IgD-negative memory B cell (primary cell): ENCODE results near the gene POU2F3. TPM values are rescaled to one million over a fixed set of nuclear protein-coding genes. Genes with fewer than 3 reads are reported as not detected.

Source experiments
- H3K27ac Mint-ChIP-seq, 3 donors: one replicate each; pipeline ENCODE4 v1.8.0; 2020 to 2022; ENCODE audit warnings: mild to moderate bottlenecking in 3 of 3, mixed read lengths in 3 of 3, moderate library complexity in 1 of 3
- H3K27me3 Mint-ChIP-seq: one replicate; pipeline ENCODE4 v1.8.0; 2021; ENCODE audit warnings: mixed read lengths
- H3K36me3 Mint-ChIP-seq: one replicate; pipeline ENCODE4 v1.8.0; 2020; ENCODE audit warnings: mild to moderate bottlenecking, mixed read lengths
- H3K4me1 Mint-ChIP-seq, 3 donors: one replicate each; pipeline ENCODE4 v1.8.0; 2020 to 2022; ENCODE audit warnings: mixed read lengths in 3 of 3, mild to moderate bottlenecking in 1 of 3
- H3K4me3 Mint-ChIP-seq, 4 donors: one replicate each; pipeline ENCODE4 v1.8.0; 2020 to 2022; ENCODE audit warnings: mild to moderate bottlenecking in 4 of 4, mixed read lengths in 4 of 4, moderate library complexity in 3 of 4
- H3K9me3 Mint-ChIP-seq, 3 donors: one replicate each; pipeline ENCODE4 v1.8.0; 2020 to 2021; ENCODE audit warnings: mixed read lengths in 3 of 3, mild to moderate bottlenecking in 1 of 3
- polyA plus RNA-seq: library from polyadenylated mRNA; unstranded; fragments of 300-500 nt; fragmentation: Illumina TruSeq; gene quantifications from one replicate; pipeline ENCODE4 v1.2.3, GENCODE V29; 2021

The POU2F3 gene
- polyA plus RNA-seq, 1 donor from 2014 or later, result not detected

DNA sequence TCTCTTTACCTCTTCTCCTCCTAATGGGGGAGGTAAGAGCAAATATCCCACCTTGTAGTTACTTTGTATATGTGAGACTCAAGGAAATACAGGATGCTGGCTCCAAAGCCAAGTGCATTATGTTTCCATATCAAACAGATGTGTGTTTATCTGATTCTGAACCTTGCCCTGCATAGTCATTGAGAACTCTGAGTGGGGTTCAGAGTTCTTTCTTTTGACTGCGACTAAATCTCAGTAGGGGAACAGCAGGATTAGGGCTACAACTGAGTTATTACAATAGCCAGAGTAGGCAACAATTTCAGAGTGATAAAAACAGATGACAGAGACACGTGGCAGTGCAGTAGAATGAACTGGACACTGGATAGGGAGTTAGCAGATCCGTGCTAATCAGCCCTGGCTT is 51.0 kb downstream of the POU2F3 start:
- no peak overlapping the region for H3K4me3 Mint-ChIP-seq
- no peaks in the 10 kb centered on the region for H3K9me3 Mint-ChIP-seq
- H3K27me3 Mint-ChIP-seq, result peaks cover 12% of the 10 kb centered on the region
- no peaks in the 10 kb centered on the region for H3K4me1 Mint-ChIP-seq
- H3K36me3 Mint-ChIP-seq, result no peaks in the 10 kb centered on the region
- no peak overlapping the region for H3K27ac Mint-ChIP-seq

DNA sequence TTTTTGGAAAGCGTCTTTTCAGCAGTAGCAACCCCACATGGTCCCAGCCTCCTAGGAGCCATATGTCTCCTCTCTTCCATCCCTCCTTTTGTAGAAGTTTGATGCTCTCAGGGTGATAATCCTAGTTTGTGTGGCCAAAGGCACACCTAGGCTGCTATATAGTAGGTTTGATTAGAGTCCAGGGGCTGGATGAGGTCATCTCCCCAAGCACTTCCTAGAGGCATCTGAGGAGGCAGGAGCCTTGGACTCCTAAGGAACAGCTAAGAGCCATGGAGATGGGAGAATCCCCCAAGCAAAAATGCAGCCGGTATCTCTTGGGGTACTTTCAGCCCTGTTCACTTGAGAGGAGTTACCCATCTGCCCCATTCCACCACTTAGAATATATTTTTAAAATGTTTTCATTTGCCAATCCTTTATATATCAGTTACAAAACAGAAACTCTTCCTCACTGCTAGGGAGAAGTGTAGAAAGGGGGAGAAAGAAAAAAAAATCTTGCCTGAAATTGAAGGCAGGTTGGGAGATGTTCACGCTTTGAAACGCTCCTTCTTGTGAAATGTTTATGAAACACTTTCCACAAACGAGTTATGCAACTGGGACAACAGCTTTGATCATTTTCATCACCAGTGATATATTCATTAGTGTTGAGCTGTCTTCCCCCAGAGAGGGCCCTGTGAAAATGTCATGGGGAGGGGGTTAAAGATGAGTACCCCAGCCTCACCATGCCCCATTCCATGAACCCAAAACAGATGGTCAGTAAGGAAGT is 53.3 kb downstream of the POU2F3 start:
- no peak overlapping the region for H3K27ac Mint-ChIP-seq
- no peaks in the 10 kb centered on the region for H3K4me1 Mint-ChIP-seq
- H3K4me3 Mint-ChIP-seq, result no peak overlapping the region
- H3K27me3 Mint-ChIP-seq, result peaks cover 19% of the 10 kb centered on the region
- H3K36me3 Mint-ChIP-seq, result no peaks in the 10 kb centered on the region
- H3K9me3 Mint-ChIP-seq, result peaks cover 0 to 4% (median 1%) of the 10 kb centered on the region in 3 donors

DNA sequence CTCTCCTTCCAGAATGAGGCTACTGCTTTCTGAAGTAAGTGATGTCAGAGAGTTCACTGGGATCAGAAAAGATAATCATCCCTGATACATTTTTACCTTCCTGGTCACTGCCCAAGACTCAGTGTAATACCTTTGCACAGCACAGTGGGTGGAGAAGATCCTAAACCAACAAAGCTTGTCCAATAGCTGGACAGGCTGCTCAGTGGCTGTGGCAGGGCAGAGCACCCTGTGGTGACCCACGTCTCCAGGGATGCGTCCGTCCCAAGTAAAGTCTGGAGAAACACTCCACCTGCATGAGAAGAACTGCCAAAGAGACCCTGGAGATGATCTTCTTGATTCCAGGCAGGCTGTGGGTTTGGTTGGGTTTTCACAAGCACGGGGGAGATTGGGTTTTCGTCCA is 54.2 kb downstream of the POU2F3 start:
- Mint-ChIP-seq H3K27ac (no peak overlapping the region), H3K36me3 (no peaks in the 10 kb centered on the region), H3K4me3 (no peak overlapping the region), H3K9me3 (peaks cover 0 to 4% (median 1%) of the 10 kb centered on the region in 3 donors), H3K27me3 (peaks cover 20% of the 10 kb centered on the region), H3K4me1 (no peaks in the 10 kb centered on the region)

DNA sequence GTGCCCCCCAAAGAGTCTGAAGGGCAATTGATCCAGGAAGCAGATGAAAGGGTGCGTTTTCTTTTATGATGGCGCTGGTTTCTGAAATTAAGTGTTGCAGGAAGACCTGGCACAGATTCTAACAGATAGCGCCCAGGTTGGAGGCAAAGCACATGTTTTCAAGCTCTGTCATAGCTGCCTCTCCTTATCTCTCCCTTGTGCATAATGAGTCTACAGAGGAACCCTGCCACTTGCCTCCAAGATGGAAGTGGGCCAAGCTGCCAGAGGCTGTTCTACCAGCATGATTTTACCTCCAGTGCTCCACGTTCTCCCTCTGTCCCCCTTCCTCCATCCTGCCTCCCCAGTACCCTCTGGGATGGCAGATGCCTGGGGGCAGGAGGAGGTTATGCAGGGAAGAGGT is 55.2 kb downstream of the POU2F3 start:
- Mint-ChIP-seq H3K36me3 (no peaks in the 10 kb centered on the region), H3K4me3 (no peak overlapping the region), H3K27me3 (peaks cover 25% of the 10 kb centered on the region), H3K9me3 (peaks cover 0 to 4% (median 1%) of the 10 kb centered on the region in 3 donors), H3K27ac (no peak overlapping the region), H3K4me1 (no peaks in the 10 kb centered on the region)

DNA sequence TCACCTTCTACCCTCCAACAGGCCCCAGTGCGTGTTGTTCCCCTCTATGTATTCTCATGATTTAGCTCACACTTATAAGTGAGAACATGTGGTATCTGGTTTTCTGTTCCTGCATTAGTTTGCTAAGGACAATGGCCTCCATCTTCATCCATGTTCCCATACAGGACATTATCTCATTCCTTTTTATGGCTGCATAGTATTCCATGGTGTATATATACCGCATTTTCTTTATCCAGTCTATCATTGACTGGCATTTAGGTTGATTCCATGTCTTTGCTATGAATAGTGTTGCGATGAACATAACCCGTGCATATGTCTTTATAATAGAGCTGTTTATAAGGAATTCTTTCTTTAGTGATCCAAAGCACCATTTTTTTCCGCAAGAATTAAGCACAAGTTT is 56.6 kb downstream of the POU2F3 start:
- peaks cover 19% of the 10 kb centered on the region for H3K27me3 Mint-ChIP-seq
- no peaks in the 10 kb centered on the region for H3K36me3 Mint-ChIP-seq
- H3K9me3 Mint-ChIP-seq, result peaks cover 0 to 4% (median 1%) of the 10 kb centered on the region in 3 donors

DNA sequence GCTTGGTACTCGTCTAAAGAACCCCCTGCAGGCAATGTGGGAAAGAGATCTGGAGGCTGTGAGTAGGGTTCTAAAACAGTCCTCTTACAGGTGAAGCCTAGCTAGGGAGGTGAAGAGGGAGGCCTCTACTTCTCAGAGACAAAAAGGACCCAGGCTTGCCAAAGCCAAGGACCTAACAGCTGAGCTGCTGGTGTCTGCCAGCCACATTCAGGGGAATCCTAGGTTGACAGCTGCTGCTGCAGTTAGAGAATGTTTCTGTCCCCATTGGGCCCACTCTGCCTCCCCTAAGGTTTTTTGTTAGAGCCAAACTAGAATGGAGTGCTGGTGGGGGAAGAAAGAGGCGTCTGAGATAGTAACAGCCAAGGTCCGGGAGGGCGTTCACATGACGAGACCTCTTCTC is 58.5 kb downstream of the POU2F3 start:
- Mint-ChIP-seq H3K4me1 (peaks cover 0 to 3% (median 2%) of the 10 kb centered on the region in 3 donors), H3K36me3 (no peaks in the 10 kb centered on the region), H3K27me3 (peaks cover 22% of the 10 kb centered on the region), H3K4me3 (no peak overlapping the region), H3K27ac (no peak overlapping the region), H3K9me3 (peaks cover 0 to 4% (median 1%) of the 10 kb centered on the region in 3 donors)

More for the DNA sequence above, 56.6 kb downstream of the POU2F3 start:
- H3K4me3 Mint-ChIP-seq, result no peak overlapping the region
- no peak overlapping the region for H3K27ac Mint-ChIP-seq
- H3K4me1 Mint-ChIP-seq, result no peaks in the 10 kb centered on the region

DNA sequence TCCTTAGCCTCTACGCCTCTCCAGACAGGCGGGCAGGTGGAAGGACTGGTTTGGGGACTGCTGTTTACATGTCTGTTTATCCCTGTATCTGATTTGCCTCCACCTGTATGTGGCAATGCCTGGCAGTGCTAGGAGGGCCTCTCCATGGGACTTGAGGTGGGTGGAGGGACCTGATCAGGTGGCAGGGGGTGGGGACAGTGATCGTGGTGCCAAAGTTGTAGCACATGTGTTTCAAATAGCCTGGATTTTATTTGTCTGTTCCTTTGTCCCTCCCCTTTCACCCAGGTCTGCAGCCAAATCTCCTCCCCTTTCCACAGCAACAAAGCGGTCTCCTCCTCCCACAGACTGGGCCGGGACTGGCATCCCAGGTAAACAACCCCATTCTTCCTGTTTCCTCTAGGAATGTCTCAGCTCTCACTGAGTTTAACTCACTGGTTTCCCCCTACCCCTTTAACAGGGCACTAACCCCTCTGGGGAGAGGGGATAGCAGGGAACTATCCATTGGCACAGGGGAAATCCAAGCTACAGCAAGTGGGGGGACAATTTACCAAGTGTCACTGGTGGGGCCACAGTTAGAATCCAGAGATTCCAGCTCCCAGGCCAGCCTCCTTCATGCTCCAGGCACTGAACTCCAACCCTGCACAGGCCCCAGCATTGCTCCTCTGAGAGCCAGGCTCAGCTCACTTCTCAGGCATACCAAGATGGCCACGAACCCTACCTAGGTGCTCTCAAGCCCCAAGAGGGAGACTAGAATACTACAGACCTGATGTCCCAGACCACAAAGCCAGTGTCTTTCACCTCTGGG is 62.3 kb downstream of the POU2F3 start:
- no peak overlapping the region for H3K4me3 Mint-ChIP-seq
- peaks cover 0 to 5% (median 2%) of the 10 kb centered on the region in 3 donors for H3K4me1 Mint-ChIP-seq
- H3K27me3 Mint-ChIP-seq, result peaks cover 12% of the 10 kb centered on the region
- no peaks in the 10 kb centered on the region for H3K36me3 Mint-ChIP-seq
- H3K9me3 Mint-ChIP-seq, result no peaks in the 10 kb centered on the region
- no peak overlapping the region for H3K27ac Mint-ChIP-seq

DNA sequence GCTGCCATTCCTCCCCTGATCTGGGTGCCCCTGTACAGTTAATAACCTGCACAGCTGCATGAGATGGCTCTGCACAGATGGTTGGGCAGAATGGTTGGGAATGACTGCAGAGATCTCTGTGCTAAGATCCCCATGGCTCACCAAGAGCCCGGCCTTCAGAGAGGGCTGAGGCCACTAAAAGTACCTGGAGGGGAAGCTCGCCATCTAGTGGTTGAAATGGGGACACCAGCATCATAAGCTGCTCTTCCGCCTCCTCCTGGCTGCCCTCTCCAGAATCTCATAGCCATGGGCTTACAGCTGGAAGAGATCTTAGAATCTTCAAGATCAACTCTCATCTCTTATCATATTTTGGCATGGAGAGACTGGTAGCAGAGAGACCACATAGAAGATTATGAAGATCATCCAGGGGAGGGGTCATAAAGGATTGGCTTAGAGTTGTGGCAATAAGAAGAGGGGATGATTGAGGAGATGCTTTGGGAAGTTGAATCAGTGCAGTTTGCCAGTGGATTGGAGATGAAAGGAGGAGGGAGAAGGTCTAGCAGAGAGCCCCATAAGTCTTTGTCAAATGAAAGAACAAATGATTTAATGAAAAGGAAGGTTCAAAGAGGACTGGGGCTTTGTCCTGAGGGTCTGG is 63.2 kb downstream of the POU2F3 start:
- no peak overlapping the region for H3K27ac Mint-ChIP-seq
- no peak overlapping the region for H3K4me3 Mint-ChIP-seq
- H3K4me1 Mint-ChIP-seq, result peaks cover 0 to 5% (median 2%) of the 10 kb centered on the region in 3 donors
- H3K27me3 Mint-ChIP-seq, result peaks cover 10% of the 10 kb centered on the region
- H3K36me3 Mint-ChIP-seq, result no peaks in the 10 kb centered on the region
- no peaks in the 10 kb centered on the region for H3K9me3 Mint-ChIP-seq

DNA sequence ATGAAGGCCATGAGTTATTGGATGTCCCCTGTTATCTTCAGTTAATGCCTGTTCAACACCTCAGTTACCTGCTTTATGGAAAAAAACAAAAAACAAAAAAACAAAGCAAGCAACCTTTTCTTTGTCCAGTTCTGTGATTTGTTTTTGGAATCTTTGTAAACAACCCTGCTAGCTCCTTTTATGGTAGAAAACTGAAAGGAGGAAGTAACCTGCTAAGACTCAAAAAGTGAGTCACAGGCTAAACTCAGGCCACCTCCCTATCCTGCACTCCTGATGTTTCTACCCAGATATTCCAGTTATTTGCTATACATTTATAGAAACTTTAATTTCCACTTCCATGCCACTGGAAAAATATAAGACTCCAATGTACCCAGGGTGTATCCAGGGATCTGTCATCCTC is 64.6 kb downstream of the POU2F3 start:
- no peaks in the 10 kb centered on the region for H3K9me3 Mint-ChIP-seq
- H3K4me3 Mint-ChIP-seq, result no peak overlapping the region
- peaks cover 10% of the 10 kb centered on the region for H3K27me3 Mint-ChIP-seq
- H3K27ac Mint-ChIP-seq, result no peak overlapping the region
- peaks cover 0 to 5% (median 2%) of the 10 kb centered on the region in 3 donors for H3K4me1 Mint-ChIP-seq
- H3K36me3 Mint-ChIP-seq, result no peaks in the 10 kb centered on the region

DNA sequence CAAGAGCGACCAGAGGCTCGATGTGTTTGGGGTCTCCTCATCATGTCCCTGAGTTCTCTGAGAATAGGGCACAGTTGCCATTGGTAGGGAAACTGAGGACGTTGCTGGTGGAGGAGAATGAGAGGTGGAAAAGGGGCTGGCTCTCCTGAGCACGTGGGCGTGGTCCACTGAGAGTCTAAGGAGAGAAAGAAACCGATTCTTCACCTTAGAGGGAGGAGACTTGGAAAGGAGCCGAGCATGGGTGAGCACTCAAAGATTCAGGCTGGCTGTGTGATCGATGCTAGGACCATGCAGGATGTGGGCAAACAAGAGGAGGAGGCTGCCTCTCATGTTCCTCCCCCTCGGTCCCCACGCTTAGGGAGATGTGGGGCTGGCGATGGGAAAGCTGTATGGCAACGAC is 65.3 kb downstream of the POU2F3 start:
- Mint-ChIP-seq H3K27me3 (peaks cover 6% of the 10 kb centered on the region), H3K9me3 (no peaks in the 10 kb centered on the region), H3K4me1 (peaks cover 0 to 5% (median 2%) of the 10 kb centered on the region in 3 donors), H3K27ac (no peak overlapping the region), H3K36me3 (no peaks in the 10 kb centered on the region), H3K4me3 (peak overlapping the region in 1 of 4 donors; percentile 72)

DNA sequence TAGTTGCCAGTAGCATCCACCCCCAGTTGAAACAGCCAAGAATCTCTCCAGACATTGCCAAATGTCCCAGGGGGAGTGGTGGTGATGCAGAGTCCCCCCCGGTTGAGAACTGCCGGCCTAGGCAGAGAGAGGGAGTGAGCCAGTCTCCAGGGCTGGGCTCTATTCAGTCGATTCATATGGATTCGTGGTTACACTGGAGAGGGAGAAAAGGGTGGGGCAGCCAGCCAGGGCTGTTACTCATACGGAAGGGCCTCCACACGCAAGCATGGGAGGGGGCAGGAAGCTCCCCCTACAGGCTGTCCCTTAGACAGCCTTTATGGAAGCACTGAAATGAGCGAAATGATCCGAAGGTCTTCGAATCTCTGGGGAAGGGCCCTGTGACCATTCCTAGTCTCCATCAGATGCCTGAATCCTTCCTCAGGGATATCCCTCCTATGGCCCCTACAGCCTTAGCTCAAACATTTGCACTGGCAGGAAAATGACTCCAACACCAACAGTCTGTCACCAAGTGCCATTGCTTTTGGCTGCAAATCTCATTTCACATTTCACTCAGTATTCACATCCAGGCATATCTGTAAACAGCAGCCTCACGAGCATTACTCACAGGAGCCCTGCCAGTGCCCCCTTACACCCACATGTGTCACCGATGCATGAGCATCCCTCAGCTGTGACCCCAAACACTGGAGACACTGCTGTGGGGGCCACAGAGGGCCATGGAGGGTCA is 66.7 kb downstream of the POU2F3 start:
- Mint-ChIP-seq H3K36me3 (no peaks in the 10 kb centered on the region), H3K27ac (peak overlapping the region in 1 of 3 donors; percentile 78), H3K4me3 (no peak overlapping the region), H3K9me3 (no peaks in the 10 kb centered on the region), H3K4me1 (peaks cover 0 to 5% (median 2%) of the 10 kb centered on the region in 3 donors), H3K27me3 (peaks cover 6% of the 10 kb centered on the region)

DNA sequence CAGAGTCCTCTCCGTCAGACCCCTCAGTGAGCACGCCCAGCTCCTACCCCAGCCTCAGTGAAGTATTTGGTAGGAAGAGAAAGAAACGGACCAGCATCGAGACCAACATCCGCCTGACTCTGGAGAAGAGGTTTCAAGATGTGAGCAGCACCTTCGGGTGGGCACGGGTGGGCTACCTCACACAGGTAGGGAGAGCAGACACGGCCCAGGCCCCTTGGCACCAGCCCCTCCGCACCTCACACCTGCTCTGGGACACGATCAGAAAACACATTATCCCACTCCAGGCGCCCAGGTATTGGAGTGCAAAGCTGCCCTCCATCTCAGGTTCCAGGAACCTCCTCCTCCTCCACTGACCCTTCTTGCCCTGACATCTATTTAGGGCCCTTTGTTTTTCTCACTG is 67.5 kb downstream of the POU2F3 start:
- Mint-ChIP-seq H3K36me3 (no peaks in the 10 kb centered on the region), H3K9me3 (no peaks in the 10 kb centered on the region), H3K4me3 (no peak overlapping the region), H3K27ac (peak overlapping the region in 1 of 3 donors; percentile 78), H3K4me1 (peaks cover 0 to 5% (median 2%) of the 10 kb centered on the region in 3 donors), H3K27me3 (peaks cover 7% of the 10 kb centered on the region)

DNA sequence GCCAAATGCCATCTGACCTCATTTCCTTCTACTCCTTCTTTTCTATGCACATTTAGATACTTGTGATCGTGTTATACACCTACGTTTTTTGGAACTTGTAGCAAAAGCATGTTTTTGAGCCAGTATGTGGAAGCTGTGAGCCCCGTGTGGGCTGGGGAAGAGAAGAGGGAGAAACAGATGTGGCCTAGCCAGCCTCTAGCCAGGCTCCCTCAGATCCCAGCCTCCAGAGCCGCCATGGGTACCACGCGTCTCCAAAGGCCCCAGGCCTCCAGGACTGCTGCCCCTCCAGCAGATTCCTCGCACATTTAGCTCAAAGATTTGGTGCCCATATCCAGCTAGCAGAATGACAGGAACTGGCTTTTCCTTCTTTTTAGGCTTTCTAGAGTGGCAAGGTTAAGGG is 68.1 kb downstream of the POU2F3 start:
- Mint-ChIP-seq H3K36me3 (peaks cover 2% of the 10 kb centered on the region), H3K4me3 (no peak overlapping the region), H3K27me3 (peaks cover 9% of the 10 kb centered on the region), H3K4me1 (peaks cover 0 to 4% (median 1%) of the 10 kb centered on the region in 3 donors), H3K9me3 (no peaks in the 10 kb centered on the region), H3K27ac (no peak overlapping the region)

DNA sequence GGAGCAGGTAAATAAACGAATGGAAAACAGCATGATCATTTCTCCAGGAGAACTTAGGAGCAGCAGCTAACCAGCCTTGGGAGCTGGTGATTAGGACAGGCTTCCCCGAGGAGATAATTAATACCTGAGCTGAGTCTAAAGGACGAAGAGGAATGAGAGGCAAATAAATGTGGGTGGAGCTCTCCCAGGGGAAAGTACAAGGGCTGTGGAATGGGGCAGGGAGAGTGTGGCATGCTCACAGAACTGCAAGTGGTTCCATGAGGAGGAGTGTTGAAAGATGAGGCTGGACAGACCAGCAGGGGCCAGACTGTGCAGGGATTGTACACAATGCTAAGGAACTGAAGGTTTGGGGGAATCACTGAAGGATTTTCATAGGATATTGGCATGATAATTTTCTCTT is 70.9 kb downstream of the POU2F3 start:
- peaks cover 2% of the 10 kb centered on the region for H3K36me3 Mint-ChIP-seq
- peaks cover 0 to 2% (median 0%) of the 10 kb centered on the region in 3 donors for H3K9me3 Mint-ChIP-seq
- H3K4me3 Mint-ChIP-seq, result no peak overlapping the region
- H3K4me1 Mint-ChIP-seq, result no peaks in the 10 kb centered on the region
- H3K27ac Mint-ChIP-seq, result no peak overlapping the region
- peaks cover 8% of the 10 kb centered on the region for H3K27me3 Mint-ChIP-seq
